GM18526 (cell line): ENCODE results near the gene JARID2.

ENCODE experiments used
- POLR2A ChIP-seq: IDR thresholded peaks from 3 replicates; pipeline ENCODE4 v1.6.1; 2011; ENCODE audit not compliant: insufficient read length; ENCODE audit errors: extremely low read depth

The JARID2 gene

DNA sequence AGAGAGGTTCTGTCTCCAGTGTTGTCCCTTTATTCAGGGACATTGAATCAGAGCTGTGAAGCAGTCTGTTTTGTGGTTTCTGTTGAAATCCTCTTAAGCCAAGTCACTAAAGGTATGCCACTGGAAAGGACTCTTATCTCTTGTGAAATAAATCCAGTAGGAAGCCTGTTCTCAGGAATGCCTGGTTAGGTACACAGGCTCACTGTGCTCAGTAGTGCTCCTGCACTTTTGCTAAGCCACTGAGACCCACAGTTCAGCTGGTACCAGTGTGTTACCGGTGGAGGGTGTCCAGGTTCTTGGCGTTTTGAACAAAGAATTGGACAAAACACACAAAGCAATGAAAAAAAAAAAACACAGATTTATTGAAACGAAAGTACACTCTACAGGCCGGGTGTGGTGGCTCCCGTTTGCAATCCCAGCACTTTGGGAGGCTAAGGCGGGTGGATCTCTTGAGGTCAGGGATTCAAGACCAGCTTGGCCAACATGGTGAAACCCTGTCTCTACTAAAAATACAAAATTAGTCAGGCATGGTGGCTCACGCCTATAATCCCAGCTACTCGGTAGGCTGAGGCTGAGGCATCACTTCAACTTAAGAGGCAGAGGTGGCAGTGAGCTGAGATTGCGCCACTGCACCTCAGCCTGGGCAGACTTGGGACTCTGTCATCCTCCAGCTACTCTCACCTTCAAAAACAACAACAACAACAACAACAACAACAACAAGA lies 186.1 kb downstream of the JARID2 start:
- no peak for TF ChIP-seq POLR2A

DNA sequence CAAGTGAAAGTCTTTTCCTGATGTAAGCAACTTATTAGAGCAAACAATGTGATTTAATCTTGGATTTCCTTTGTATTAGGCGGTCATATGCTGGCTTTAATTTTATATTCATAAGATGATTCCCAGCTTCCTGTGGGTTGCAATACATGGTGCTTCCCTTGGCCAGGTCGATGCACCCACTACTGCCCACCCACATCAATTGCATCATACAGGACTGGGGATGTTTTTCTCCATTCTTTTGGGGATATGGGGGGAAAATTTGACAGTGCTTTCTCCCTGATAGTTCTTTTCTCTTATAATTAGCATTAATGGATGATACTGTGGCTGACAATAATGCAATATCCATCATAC lies 187.6 kb downstream of the JARID2 start:
- no peak for TF ChIP-seq POLR2A

DNA sequence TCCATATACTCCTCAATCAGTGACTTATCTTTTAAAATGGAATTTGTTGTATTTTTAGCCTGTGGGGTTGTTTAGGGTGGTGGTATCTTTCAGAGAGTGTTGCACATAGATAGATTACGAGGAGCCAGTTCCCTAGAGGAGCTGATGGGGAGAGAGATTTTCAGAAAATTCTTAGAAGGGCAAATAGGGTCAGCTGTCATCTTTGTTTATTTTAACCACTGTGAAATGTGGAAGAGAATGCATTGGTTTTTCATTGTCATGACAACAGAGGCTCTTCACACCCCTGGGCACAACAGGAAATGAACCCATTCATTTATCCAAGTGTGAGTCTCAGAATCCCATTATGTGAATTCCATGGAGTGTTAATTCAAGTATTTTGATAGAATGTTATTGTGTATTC lies 188.4 kb downstream of the JARID2 start:
- no peak for TF ChIP-seq POLR2A

DNA sequence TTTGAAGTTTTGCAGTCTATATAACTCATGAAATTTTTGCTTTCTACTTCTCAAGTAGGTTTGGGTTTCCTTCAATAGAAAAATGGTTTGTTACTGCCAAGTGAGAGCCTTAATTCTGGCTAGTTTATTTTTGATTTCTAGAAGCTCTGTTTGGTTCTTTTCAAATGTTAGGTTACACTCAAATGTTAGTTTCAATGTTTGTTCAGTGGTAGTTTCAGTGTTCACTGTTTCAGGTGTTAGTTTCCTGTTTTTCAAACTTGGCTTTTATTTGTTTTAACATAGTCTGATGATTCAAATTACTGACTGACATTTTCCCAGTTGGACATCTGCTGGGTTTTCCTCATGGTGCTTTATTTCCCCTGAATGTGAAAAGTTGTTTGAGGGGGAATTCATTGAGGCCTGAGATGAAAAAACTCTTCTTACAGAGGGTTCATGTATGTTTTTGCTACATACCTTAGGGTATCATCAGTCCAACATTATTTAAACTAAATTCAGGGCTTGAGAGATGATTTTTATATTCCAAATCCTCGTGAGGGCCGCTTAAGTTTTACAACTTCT lies 189.0 kb downstream of the JARID2 start:
- no peak for TF ChIP-seq POLR2A

DNA sequence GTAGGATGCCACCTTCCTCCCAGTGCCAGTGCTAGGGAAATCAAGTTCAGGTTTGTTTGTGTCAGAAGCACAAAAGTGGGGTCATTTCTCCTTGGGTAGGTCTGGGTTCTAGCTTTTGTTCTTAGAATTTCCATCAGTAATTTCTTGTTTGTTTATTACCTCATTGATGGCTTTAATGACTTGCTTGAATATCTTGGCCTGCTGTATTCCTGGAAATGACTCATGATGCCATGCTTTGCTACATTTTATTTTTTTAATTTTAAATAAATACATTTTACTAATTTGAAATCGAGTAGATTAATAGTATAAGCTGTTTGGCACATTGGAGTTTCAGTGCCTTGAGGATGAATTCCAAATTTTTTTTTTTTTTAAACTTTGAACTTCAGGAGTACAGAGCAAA lies 189.6 kb downstream of the JARID2 start:
- no peak for TF ChIP-seq POLR2A

DNA sequence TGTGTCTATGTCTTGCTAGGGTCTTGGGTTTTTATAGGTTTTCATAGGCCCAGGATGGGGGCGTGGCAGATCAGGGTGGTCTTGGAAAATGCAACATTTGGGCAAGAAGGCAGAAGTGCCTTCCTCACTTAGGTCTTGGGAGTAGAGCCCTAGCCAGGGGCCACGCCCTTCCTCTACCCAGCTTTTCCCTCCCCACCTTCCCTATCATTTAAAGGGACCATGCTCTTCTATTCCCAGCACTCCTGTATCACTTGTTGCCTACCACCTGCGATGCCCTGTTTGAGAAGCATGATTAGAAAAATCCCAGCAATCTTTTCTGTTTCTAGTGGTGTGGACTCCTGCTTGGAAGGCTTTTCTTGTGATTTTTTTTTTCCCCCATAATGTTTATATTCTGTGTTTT lies 190.6 kb downstream of the JARID2 start:
- no peak for TF ChIP-seq POLR2A

DNA sequence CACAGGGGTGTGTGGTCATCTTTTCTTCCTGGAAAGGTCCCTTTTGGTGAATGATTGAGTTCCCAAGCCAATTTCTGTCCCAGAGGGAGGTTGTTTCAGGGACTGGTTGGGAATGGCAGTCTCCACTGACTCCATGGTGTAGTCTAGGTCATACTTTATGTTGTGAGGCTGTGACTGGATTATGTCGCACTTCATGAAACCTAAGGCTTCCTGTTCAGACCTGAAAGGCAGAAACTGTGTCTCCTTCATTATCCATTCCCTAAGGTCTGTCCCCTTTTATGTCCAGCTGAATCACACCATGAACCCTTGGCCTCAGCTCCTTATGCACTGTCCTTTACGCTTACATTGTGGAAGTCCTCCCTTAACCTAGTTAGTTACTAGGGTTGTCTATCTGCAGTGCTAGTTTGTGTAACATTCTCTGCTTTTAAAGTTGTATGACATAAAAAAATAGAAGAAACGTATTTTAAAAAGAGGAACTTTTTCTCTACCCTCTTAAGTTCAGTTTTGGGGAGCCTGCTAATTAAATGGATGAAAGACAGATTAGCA lies 191.3 kb downstream of the JARID2 start:
- TF ChIP-seq POLR2A = no peak

DNA sequence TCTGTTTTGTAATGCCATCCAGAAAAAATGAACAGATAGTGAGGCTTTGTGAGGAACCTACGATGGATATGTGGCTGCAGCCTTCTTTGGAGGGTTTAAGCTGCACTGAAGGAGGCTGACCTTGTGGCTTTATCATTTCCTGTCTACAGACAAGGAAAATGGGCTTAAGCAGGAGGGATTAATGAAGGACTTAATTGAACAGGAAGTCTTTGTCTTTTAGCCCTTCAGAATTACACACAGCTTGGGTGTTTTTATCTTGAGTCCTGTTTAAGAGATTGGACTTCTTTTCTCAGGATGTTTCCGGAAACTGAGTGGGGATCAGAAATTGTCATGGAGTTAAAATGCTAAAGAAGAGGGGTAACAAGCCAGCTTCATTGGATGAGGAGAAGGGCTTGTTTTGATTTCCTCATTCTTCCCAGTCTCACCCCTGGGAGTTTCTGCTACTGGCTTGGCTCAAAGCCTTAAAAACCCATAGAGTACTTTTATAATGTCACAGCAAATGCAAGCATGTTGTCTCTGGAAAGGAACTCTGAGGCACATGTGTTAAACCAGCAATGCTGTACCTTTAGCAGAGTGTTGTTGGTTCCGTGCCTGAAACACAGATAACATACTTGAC lies 193.6 kb downstream of the JARID2 start:
- TF ChIP-seq POLR2A = no peak

DNA sequence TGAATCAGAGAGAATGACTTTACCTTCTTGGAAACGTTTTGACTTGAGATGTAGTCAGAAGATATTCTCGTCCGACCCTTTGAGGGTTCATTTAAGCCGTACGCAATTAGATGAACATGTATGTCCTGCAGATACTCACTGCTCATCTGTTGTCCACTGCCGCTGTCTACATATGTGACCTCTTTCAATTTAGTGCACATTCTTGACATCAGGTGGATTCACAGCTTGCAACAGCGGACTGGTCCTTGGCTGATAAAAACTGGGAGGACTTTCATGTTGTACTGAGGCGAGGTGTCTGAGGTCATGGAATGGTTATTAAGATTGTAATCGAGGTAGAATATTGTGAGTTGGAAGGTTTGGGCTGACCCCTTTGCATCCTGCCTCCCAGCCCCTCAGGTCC lies 194.2 kb downstream of the JARID2 start:
- TF ChIP-seq POLR2A = no peak

DNA sequence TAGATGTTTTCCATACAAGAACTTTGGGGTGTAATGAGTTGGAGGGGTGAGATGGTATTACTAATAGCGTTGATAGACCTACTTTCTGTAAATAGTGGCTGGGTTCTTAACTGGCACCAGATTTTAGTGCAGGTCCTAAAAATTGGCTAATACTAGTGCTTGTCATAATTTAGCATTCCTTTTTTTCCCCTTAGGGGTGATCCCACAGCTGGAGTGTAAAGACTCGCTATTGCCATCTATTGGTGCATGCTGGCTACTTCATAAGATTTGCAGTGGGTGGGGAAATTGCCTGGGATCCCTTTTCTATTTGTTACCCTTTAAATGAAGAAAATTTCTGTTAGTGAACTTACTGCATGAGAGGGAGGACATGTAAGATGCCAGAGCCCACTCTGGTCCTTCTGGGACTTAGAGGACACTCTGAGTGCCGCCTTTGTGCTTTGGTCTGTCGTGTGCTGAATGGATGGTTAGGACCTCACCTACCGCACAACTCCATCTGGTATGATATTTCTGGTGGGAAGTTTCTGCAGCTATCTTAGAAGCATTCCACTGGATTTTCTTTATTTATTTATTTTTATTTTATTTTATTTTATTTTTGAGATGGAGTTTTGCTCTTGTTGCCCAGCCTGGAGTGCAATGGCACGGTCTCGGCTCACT lies 195.5 kb downstream of the JARID2 start:
- TF ChIP-seq POLR2A = no peak

DNA sequence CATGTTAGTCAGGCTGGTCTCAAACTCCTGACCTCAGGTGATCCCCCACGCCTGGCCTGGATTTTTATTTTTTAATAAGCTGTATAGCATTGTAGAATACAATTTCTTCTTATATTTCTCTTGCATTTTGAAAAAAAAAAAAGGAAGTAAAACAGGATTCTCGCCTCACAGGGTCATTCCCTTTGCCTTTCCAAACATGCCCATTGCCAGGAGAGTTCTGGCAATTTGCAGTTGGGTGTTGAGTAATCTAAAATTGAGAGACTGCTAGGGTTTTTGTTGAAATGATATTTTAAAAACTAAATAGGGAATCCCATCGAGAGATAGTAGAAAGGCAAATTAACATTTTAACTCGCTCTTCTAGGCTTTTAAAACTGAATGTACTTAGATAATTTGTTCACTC lies 196.1 kb downstream of the JARID2 start:
- TF ChIP-seq POLR2A = no peak

DNA sequence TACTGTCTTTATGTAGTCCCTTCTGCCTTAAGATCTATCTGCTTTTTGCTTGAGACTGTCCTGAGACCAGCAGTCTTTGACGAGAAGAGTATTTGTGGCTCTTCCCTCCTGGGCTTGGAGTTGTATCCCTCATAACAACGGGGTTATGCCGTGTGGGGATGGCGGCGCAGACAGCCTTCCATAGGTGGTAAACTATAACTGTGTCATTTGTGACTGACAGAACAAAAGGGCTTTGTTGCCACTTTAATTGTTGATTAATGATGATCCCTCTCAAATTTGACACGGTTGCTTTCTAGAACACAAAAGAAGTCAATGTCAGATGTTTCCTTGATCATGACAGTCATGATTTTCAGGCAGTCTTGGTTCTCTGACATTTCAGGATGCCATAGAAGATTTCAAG lies 196.6 kb downstream of the JARID2 start:
- TF ChIP-seq POLR2A = no peak

DNA sequence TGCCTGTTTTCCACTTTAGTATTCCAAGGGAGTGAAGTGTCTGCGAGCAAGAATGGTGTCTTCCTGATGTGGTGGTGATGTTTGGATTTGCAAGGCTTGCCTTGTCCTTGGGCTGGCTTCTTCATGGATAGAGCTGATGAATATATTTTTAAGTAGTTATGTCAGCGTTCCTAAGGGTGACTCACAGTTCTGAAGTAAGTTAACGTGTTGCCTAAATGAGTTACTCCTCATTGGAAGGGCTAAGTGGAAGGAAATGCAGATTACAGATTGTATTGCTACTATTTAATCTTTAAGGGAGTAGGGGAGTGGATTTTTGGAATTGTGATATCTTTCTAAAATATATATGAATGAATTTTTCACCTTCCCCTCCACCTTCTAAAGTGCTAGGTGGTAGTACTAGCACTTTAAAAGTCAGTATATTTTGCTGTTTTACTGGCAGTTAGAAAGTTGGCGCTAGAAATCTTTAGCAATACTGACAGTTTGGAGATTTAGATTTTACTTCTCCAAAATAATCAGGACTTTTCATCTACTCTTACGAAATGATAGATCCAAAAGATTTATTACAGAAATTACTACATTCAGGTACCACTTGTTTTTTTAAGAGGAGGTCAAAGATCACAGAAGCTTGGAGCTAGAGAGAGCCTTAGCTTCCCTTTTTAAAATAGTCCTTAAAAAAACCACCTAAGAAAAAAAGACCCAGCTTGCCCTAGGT lies 197.4 kb downstream of the JARID2 start:
- no peak for TF ChIP-seq POLR2A

DNA sequence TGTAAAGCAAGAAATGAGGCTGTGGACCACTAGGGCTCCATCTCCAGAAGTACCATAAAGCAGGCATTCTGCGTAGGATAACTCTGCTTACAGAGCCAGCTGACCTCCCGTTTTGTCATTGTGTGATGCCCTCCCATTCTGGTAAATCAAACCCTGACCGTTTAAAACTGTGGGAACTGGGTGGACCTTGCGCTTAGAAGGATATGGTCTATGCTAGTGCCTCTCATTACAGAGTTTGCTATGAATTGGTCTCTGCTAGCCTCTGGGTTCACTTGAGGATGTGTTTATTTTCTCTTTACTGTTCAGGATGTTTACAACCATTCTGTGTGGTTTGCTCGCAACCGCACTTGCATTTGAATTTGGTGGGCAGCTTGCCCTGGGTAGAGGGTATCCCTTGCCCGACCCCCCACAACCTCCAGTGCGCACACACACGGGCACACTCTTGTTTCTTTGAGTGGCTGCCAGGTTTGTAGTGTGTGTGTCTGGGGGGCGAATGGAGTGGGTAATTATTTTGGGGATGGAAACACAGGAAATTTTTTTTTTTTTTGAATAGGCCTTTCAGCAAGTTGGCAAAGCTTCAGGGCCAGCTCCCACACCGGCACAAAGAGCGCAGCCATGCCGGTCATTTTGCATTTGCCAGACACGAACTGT lies 198.3 kb downstream of the JARID2 start:
- TF ChIP-seq POLR2A = no peak

DNA sequence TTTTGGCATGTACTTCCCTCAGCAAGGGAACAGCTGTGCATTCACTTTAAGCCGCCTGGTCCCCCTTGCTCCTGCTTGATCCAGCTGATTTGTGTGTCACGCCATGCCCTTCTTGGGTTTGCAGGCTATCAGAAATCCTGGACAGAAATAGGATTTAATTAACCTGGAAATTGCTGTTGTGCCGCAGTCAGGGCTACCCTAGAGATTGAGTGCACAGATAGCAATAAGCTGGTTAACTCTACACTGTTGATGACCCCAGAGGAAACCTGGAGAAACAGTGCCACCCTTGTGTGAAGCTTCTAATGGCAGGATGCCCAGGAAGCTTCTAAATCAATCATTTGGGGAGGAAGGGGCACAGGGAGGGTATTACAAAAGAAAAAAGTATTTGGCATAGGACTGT lies 199.0 kb downstream of the JARID2 start:
- no peak for TF ChIP-seq POLR2A

DNA sequence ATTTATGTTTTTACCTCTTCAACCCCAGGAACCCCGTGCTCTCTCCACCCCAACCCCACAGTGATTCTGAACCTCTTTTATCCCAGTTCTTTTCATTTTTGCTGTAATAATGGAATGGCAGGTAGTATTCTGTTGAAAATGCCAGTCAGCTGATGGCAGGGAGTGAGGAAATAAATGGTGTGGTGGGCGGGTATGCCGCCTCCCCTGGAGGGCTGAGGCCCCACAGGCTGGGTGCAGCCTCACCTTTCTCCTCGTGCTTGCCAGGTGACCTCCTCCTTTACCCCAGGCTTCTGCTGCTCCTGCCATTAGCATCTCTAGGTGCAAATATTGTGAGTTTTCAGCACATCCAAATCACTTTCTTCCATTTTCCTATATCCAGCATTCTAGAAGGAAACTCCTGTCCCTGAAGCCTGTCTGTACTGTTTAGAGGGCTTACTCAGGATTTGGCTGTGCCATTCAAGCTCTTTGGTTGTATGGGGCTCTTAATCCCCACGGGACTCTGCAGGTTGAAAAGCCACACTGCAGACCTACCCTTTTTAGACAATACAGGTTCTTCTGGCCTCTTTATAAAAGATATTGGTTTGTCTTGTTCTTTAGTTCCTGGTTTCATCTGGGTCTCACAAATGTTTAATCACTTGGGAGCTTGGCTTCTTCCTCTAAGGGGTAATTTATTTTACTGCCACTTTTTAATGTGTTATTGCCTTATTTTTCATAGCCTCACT lies 201.8 kb downstream of the JARID2 start:
- TF ChIP-seq POLR2A = no peak
